HepG2 (cell line): Measurements from ENCODE around the gene C11orf58. TPM values are rescaled to one million over a fixed set of nuclear protein-coding genes. Genes with fewer than 3 reads are reported as not detected.

Experiments
- ARID3A ChIP-seq: IDR thresholded peaks from 2 replicates; pipeline ENCODE4 v1.6.1; 2012; ENCODE audit warnings: low read depth, low read length, improper control_type of control experiment
- CEBPB ChIP-seq: IDR thresholded peaks from 2 replicates; pipeline ENCODE4 v1.6.1; 2011; ENCODE audit warnings: low read depth, low read length, improper control_type of control experiment, borderline replicate concordance
- GLMP ChIP-seq: sonication (generic); formaldehyde crosslinking; IDR thresholded peaks from 2 replicates; pipeline ENCODE4 v1.9.0; 2021; ENCODE audit warnings: missing genetic modification reagents, mild to moderate bottlenecking, borderline replicate concordance
- HBP1 ChIP-seq: IDR thresholded peaks from 2 replicates; pipeline ENCODE4 v1.6.1; 2016; ENCODE audit warnings: low read depth, control low read depth
- KLF12 ChIP-seq: sonication (generic); formaldehyde crosslinking; IDR thresholded peaks from 2 replicates; pipeline ENCODE4 v1.4.0; 2020; ENCODE audit warnings: missing genetic modification reagents, borderline replicate concordance
- MAZ ChIP-seq, 2 experiments: sonication (generic) in 1 of 2; formaldehyde crosslinking in 1 of 2; IDR thresholded peaks; 2 replicates each; pipeline versions ENCODE4 v1.5.0 to v1.6.1; 2012 to 2020; ENCODE audit warnings: low read depth in 2 of 2, mild to moderate bottlenecking in 2 of 2, borderline replicate concordance in 1 of 2, improper control_type of control experiment in 1 of 2, low read length in 1 of 2, missing genetic modification reagents in 1 of 2, moderate library complexity in 1 of 2
- NKX3-1 ChIP-seq: sonication (generic); formaldehyde crosslinking; IDR thresholded peaks from 2 replicates; pipeline ENCODE4 v1.5.0; 2020; ENCODE audit warnings: missing genetic modification reagents
- PAXIP1 ChIP-seq: sonication (generic); formaldehyde crosslinking; conservative IDR thresholded peaks from 2 replicates; pipeline ENCODE4 v1.4.0; 2020; ENCODE audit warnings: mild to moderate bottlenecking, missing genetic modification reagents, moderate library complexity
- PHF8 ChIP-seq: sonication (generic); formaldehyde crosslinking; IDR thresholded peaks from 2 replicates; pipeline ENCODE4 v1.5.0; 2020; ENCODE audit warnings: missing genetic modification reagents
- POLR2AphosphoS2 ChIP-seq: IDR thresholded peaks from 2 replicates; pipeline ENCODE4 v1.6.1; 2011; ENCODE audit warnings: low read depth, low read length, improper control_type of control experiment
- RAD51 ChIP-seq: fragments of 450-650 bp; IDR thresholded peaks from 2 replicates; pipeline ENCODE4 v1.6.1; 2016; ENCODE audit warnings: borderline replicate concordance
- ZBTB26 ChIP-seq: IDR thresholded peaks from 2 replicates; pipeline ENCODE4 v1.6.1; 2016; ENCODE audit warnings: missing compliant biosample characterization, missing genetic modification reagents, borderline replicate concordance
- ZBTB44 ChIP-seq: sonication (generic); formaldehyde crosslinking; IDR thresholded peaks from 2 replicates; pipeline ENCODE4 v1.4.0; 2020; ENCODE audit warnings: missing genetic modification reagents
- ZNF337 ChIP-seq: sonication (generic); formaldehyde crosslinking; IDR thresholded peaks from 2 replicates; pipeline ENCODE4 v1.5.1; 2020; ENCODE audit warnings: missing genetic modification reagents, low read depth, mild to moderate bottlenecking, borderline replicate concordance
- ZNF350 ChIP-seq: sonication (generic); formaldehyde crosslinking; IDR thresholded peaks from 2 replicates; pipeline ENCODE4 v1.4.0; 2020; ENCODE audit warnings: mild to moderate bottlenecking, low read depth, missing genetic modification reagents, borderline replicate concordance
- ZNF496 ChIP-seq: sonication (generic); formaldehyde crosslinking; IDR thresholded peaks from 2 replicates; pipeline ENCODE4 v1.8.1; 2023; ENCODE audit warnings: mild to moderate bottlenecking, moderate library complexity, missing genetic modification reagents; ENCODE audit not compliant: insufficient replicate concordance
- ZNF629 ChIP-seq: sonication (generic); formaldehyde crosslinking; conservative IDR thresholded peaks from 2 replicates; pipeline ENCODE4 v1.5.0; 2020; ENCODE audit warnings: missing genetic modification reagents
- ZNF703 ChIP-seq: sonication (generic); formaldehyde crosslinking; IDR thresholded peaks from 2 replicates; pipeline ENCODE4 v1.5.1; 2020; ENCODE audit warnings: missing genetic modification reagents, mild to moderate bottlenecking, moderate library complexity, borderline replicate concordance
- polyA plus RNA-seq, 8 experiments: library from polyadenylated mRNA; depleted of rRNA in 3 of 8; stranded (reverse) in 7 of 8; unstranded in 1 of 8; fragments of >200 nt; fragmentation: Illumina TruSeq in 4 of 8; extraction: Trizol in 4 of 8; gene quantifications; 2 replicates each; pipeline versions ENCODE4 v1.2.1 to v1.2.3, GENCODE V29; 2011 to 2016; ENCODE audit warnings: low read depth in 4 of 8, missing spikeins in 1 of 8, mixed read lengths in 1 of 8; ENCODE audit not compliant: insufficient read depth in 1 of 8
- total RNA-seq, 5 experiments: library from RNA; depleted of rRNA; stranded (reverse); fragments of >200 nt; fragmentation: Illumina TruSeq; extraction: Trizol; gene quantifications; 2 replicates each; pipeline ENCODE4 v1.2.3, GENCODE V29; 2016; ENCODE audit warnings: low read depth in 1 of 5

The C11orf58 gene
- total and polyA plus RNA-seq, 2 of the 13 experiments (the other 11 are each of a cell fraction or from before 2014, with no cell fraction given): 83.8 to 167 TPM

GRCh38 chr11:16805938-16806337 is 67.5 kb downstream of the C11orf58 start (continued):
- no peak for TF ChIP-seq PHF8 (CRISPR knock-in tag)
- peak; percentile 36; the same call in 1 of the 2 replicates for TF ChIP-seq PAXIP1 (CRISPR knock-in tag)
- no peak for TF ChIP-seq ZNF629 (CRISPR knock-in tag)
- TF ChIP-seq HBP1 (CRISPR knock-in tag): no peak
- TF ChIP-seq KLF12 (CRISPR knock-in tag): no peak
- TF ChIP-seq CEBPB: no peak
- no peak for TF ChIP-seq NKX3-1
- TF ChIP-seq ZNF350 (CRISPR knock-in tag): no peak
- TF ChIP-seq ZNF496: no peak
- TF ChIP-seq ZBTB26: no peak
- TF ChIP-seq RAD51: no peak
- TF ChIP-seq ARID3A: 0 out of 2 replicates have a peak, but pooled peaks have one; percentile 18
- TF ChIP-seq POLR2AphosphoS2: no peak
- TF ChIP-seq ZBTB44 (CRISPR knock-in tag): no peak
- no peak for TF ChIP-seq GLMP (CRISPR knock-in tag)
- no peak for TF ChIP-seq ZNF703 (CRISPR knock-in tag)
- TF ChIP-seq ZNF337 (CRISPR knock-in tag): no peak
- no peak for TF ChIP-seq MAZ (IDR thresholded peaks at IDR 0.05; ENCODE audit: borderline replicate concordance, low read depth, low read length)
- no peak for TF ChIP-seq MAZ (CRISPR knock-in tag; IDR thresholded peaks at IDR 0.05; ENCODE audit: low read depth)
